SK-N-SH treated with all-trans-retinoic acid at 6 μM for 48 hours (cell line): ENCODE measurements around the gene PRPH2.

Experiments used
- ATAC-seq: fragments of 200-7000 bp; cut with Tn5 transposase; 3 replicates; pipeline ENCODE4 v1.9.1; 2020; ENCODE audit warnings: mild to moderate bottlenecking, moderate library complexity
- CSDC2 ChIP-seq: fragments of 250-450 bp; sonication (Bioruptor Pico); IDR thresholded peaks from 2 replicates; pipeline ENCODE4 v1.5.0; 2020; ENCODE audit warnings: mild to moderate bottlenecking, moderate library complexity
- GLIS3 ChIP-seq: fragments of 250-450 bp; sonication (Bioruptor Pico); IDR thresholded peaks from 2 replicates; pipeline ENCODE4 v1.5.0; 2020; ENCODE audit warnings: mild to moderate bottlenecking, moderate library complexity
- ISL1 ChIP-seq: fragments of 250-450 bp; sonication (Bioruptor Pico); IDR thresholded peaks from 2 replicates; pipeline ENCODE4 v2.1.2; 2022; ENCODE audit warnings: mild to moderate bottlenecking, moderate library complexity
- SNAI2 ChIP-seq: fragments of 250-450 bp; sonication (Bioruptor Pico); IDR thresholded peaks from 2 replicates; pipeline ENCODE4 v1.5.0; 2020; ENCODE audit warnings: mild to moderate bottlenecking, moderate library complexity
- TCF4 ChIP-seq: fragments of 250-450 bp; sonication (Bioruptor Pico); IDR thresholded peaks from 2 replicates; pipeline ENCODE4 v1.8.0; 2021; ENCODE audit warnings: mild to moderate bottlenecking, moderate library complexity, borderline replicate concordance
- ZC3H10 ChIP-seq: fragments of 250-450 bp; sonication (Bioruptor Pico); IDR thresholded peaks from 2 replicates; pipeline ENCODE4 v1.5.1; 2021; ENCODE audit warnings: mild to moderate bottlenecking, moderate library complexity
- ZNF565 ChIP-seq: fragments of 450-650 bp; formaldehyde crosslinking; conservative IDR thresholded peaks from 2 replicates; pipeline ENCODE4 v1.5.0; 2020; ENCODE audit warnings: low read depth, mild to moderate bottlenecking, moderate library complexity
- TF ChIP-seq, protein P1 (sequence below): fragments of 250-450 bp; sonication (Bioruptor Pico); IDR thresholded peaks from 2 replicates; pipeline ENCODE4 v1.8.0; 2021; ENCODE audit warnings: low read depth, mild to moderate bottlenecking, moderate library complexity, borderline replicate concordance
- TF ChIP-seq, protein P2 (sequence below): fragments of 250-450 bp; sonication (Bioruptor Pico); IDR thresholded peaks from 2 replicates; pipeline ENCODE4 v1.5.1; 2021; ENCODE audit warnings: mild to moderate bottlenecking, moderate library complexity
- TF ChIP-seq, protein P3 (sequence below): fragments of 250-450 bp; sonication (Bioruptor Pico); IDR thresholded peaks from 2 replicates; pipeline ENCODE4 v1.5.1; 2020; ENCODE audit warnings: low read depth, mild to moderate bottlenecking, moderate library complexity

PRPH2 gene

DNA sequence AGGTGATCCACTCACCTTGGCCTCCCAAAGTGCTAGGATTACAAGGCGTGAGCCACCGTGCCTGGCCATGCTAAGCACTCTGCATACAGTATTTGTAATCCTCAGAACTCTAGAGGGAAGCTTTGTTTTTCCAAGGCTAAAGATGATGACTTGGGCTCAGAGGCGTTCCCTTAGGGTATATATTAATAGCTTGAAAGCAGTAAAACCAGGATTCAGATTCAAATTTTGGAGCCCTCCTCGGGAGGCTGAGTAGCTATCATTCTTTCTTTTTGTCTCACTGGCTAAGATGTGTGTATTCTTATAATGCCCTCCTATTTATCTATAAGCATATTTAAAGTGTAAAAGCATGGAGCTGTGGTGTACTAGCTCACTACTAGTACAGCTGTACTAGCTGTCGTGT, 68.5 kb downstream of the PRPH2 start (continued):
- no peak for TF ChIP-seq CSDC2
- TF ChIP-seq, protein P1, sequence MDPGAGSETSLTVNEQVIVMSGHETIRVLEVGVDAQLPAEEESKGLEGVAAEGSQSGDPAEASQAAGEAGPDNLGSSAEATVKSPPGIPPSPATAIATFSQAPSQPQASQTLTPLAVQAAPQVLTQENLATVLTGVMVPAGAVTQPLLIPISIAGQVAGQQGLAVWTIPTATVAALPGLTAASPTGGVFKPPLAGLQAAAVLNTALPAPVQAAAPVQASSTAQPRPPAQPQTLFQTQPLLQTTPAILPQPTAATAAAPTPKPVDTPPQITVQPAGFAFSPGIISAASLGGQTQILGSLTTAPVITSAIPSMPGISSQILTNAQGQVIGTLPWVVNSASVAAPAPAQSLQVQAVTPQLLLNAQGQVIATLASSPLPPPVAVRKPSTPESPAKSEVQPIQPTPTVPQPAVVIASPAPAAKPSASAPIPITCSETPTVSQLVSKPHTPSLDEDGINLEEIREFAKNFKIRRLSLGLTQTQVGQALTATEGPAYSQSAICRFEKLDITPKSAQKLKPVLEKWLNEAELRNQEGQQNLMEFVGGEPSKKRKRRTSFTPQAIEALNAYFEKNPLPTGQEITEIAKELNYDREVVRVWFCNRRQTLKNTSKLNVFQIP (CRISPR knock-in tag), result no peak

DNA sequence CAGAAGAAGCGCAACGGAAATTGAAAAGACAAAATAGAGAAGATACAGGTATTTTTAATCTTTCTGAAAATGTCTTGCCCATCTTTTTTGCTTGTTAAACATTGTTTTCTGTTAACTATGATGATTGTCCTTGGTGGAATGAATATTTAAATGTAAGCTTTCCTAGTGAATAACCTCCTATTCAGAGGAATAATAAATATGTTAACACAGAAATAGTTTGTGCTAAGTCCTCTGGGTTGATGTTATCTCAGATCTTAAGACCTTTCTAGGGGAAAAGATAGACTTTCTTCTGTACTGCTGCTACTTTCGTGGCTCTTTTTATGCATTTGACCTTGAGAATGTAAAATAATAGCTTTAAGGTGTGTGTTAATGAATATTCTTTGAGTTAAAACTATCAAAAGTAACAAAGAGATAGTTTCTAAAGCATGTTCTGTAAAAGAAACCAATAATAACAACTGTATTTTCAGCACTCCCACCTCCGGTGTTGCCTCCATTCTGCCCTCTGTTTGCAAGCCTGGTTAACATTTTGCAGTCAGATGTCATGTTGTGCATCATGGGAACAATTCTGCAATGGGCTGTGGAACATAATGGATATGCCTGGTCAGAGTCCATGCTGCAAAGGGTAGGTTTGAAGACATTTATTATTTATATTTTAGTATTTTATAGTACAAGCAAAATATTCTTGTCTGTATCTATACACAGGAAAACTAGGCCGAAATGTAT, 70.2 kb downstream of the PRPH2 start:
- no peak for TF ChIP-seq SNAI2 (CRISPR knock-in tag)
- TF ChIP-seq, protein P2, sequence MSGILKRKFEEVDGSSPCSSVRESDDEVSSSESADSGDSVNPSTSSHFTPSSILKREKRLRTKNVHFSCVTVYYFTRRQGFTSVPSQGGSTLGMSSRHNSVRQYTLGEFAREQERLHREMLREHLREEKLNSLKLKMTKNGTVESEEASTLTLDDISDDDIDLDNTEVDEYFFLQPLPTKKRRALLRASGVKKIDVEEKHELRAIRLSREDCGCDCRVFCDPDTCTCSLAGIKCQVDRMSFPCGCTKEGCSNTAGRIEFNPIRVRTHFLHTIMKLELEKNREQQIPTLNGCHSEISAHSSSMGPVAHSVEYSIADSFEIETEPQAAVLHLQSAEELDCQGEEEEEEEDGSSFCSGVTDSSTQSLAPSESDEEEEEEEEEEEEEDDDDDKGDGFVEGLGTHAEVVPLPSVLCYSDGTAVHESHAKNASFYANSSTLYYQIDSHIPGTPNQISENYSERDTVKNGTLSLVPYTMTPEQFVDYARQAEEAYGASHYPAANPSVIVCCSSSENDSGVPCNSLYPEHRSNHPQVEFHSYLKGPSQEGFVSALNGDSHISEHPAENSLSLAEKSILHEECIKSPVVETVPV, result no peak
- no peak for TF ChIP-seq GLIS3 (CRISPR knock-in tag)
- TF ChIP-seq, protein P3, sequence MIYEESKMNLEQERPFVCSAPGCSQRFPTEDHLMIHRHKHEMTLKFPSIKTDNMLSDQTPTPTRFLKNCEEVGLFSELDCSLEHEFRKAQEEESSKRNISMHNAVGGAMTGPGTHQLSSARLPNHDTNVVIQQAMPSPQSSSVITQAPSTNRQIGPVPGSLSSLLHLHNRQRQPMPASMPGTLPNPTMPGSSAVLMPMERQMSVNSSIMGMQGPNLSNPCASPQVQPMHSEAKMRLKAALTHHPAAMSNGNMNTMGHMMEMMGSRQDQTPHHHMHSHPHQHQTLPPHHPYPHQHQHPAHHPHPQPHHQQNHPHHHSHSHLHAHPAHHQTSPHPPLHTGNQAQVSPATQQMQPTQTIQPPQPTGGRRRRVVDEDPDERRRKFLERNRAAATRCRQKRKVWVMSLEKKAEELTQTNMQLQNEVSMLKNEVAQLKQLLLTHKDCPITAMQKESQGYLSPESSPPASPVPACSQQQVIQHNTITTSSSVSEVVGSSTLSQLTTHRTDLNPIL (CRISPR knock-in tag), result no peak
- TF ChIP-seq TCF4, result no peak
- TF ChIP-seq ISL1 (CRISPR knock-in tag), result no peak
- TF ChIP-seq ZNF565 (CRISPR knock-in tag), result no peak
- TF ChIP-seq ZC3H10 (CRISPR knock-in tag), result no peak
- no peak for ATAC-seq
